Spleen (tissue), 7 donors: ENCODE results near the gene ZNF397.

Experiments used
- POLR2AphosphoS5 ChIP-seq, 3 donors: sonication (generic); formaldehyde crosslinking; IDR thresholded peaks; one replicate each; pipeline ENCODE4 v1.5.1; 2017; ENCODE audit warnings: antibody characterized with exemption in 3 of 3
- TF ChIP-seq, protein P1 (sequence below), 11 experiments: fragments of 200-600 bp in 7 of 11; fragments of 450-650 bp in 4 of 11; sonication (generic) in 4 of 11; IDR thresholded peaks in 8 of 11; conservative IDR thresholded peaks in 3 of 11; 1 replicate in 7 of 11; 2 replicates in 4 of 11; pipeline versions ENCODE4 v1.4.0 to v1.8.0; 2016 to 2021; ENCODE audit warnings: antibody characterized with exemption in 11 of 11, inconsistent platforms in 4 of 11, mild to moderate bottlenecking in 1 of 11
- donor health status: DM: no; HTN: no; CAD: no; lungs with moderate emphysema.
- donor health status: DM: no; HTN: no; CAD: no.
- donor health status: DM: no; HTN: no; CAD: no.

DNA sequence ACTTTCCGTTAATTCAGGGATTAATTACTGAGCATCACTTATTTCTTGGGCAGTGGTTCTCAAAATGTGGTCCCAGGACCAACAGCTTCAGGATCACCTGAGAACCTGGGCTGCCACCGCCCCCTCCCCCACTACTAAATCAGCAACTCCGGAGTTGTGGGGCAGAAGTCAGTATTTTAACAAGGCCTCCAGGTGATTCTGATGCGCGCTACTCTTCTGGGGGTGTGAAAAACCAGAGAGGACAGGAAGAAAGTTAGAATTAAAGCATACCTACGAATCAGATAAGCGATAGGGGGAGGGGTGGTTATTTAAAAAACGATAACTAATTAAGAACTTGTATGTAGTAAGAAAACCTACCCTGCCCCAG lies 48.9 kb downstream of the ZNF397 start:
- TF ChIP-seq, protein P1, sequence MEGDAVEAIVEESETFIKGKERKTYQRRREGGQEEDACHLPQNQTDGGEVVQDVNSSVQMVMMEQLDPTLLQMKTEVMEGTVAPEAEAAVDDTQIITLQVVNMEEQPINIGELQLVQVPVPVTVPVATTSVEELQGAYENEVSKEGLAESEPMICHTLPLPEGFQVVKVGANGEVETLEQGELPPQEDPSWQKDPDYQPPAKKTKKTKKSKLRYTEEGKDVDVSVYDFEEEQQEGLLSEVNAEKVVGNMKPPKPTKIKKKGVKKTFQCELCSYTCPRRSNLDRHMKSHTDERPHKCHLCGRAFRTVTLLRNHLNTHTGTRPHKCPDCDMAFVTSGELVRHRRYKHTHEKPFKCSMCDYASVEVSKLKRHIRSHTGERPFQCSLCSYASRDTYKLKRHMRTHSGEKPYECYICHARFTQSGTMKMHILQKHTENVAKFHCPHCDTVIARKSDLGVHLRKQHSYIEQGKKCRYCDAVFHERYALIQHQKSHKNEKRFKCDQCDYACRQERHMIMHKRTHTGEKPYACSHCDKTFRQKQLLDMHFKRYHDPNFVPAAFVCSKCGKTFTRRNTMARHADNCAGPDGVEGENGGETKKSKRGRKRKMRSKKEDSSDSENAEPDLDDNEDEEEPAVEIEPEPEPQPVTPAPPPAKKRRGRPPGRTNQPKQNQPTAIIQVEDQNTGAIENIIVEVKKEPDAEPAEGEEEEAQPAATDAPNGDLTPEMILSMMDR (IDR thresholded peaks at IDR 0.05 in 8 of 11, conservative IDR thresholded peaks at IDR 0.05 in 3 of 11) = no peak
- TF ChIP-seq POLR2AphosphoS5 (IDR thresholded peaks at IDR 0.05) = no peak
